HCT116 (cell line): ENCODE data around the gene FKBP6.
"Not testable (repeated sequence)": the region's sequence is repeated elsewhere in the genome, so short reads cannot be mapped to it uniquely, and the experiment has no call there.

Experiments
- TCF7L2 ChIP-seq: IDR thresholded peaks from 2 replicates; pipeline ENCODE4 v1.7.0; 2011; ENCODE audit warnings: borderline replicate concordance, inconsistent platforms; ENCODE audit not compliant: insufficient read depth, insufficient read length; ENCODE audit errors: extremely low read depth
- YY1 ChIP-seq: IDR thresholded peaks from 2 replicates; pipeline ENCODE4 v1.6.1; 2011; ENCODE audit warnings: low read length, low read depth, moderate library complexity, mild to moderate bottlenecking; ENCODE audit not compliant: insufficient replicate concordance; ENCODE audit errors: extremely low read depth

DNA sequence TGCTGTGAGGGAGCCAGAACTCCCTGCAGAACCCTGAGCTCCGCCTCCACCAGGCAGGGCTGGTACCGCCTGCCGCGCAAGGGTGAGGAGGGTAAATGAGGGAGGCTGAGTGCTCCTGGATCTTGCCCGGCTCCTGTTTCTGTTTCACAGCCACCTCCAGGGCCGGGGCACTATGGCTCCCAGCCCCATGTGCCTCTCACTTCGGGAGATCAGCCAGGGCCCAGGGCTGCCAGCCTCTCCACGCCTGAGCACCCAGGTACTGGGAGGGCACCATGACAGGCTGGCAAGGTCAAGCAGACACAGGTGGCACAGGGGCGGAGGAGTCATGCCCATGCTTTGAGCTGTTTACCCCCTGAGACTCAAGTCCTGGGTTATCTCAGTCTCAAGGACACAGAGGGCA lies 8.4 kb upstream of the FKBP6 start:
- not testable (repeated sequence) for TF ChIP-seq TCF7L2, YY1
